Peyer's patch (tissue), 4 donors: ENCODE measurements around the gene PTH1R.

ENCODE experiments used
- POLR2A ChIP-seq, 2 donors: fragments of 450-650 bp; IDR thresholded peaks; one replicate each; pipeline ENCODE4 v1.5.1; 2017; ENCODE audit warnings: antibody characterized with exemption in 2 of 2, mild to moderate bottlenecking in 2 of 2, moderate library complexity in 2 of 2
- TF ChIP-seq, protein P1 (sequence below), 6 experiments: fragments of 450-650 bp in 4 of 6; fragments of 200-600 bp in 2 of 6; sonication (generic) in 1 of 6; IDR thresholded peaks; one replicate each; pipeline ENCODE4 v1.5.1; 2017 to 2019; ENCODE audit warnings: antibody characterized with exemption in 6 of 6, mild to moderate bottlenecking in 3 of 6, moderate library complexity in 1 of 6

DNA sequence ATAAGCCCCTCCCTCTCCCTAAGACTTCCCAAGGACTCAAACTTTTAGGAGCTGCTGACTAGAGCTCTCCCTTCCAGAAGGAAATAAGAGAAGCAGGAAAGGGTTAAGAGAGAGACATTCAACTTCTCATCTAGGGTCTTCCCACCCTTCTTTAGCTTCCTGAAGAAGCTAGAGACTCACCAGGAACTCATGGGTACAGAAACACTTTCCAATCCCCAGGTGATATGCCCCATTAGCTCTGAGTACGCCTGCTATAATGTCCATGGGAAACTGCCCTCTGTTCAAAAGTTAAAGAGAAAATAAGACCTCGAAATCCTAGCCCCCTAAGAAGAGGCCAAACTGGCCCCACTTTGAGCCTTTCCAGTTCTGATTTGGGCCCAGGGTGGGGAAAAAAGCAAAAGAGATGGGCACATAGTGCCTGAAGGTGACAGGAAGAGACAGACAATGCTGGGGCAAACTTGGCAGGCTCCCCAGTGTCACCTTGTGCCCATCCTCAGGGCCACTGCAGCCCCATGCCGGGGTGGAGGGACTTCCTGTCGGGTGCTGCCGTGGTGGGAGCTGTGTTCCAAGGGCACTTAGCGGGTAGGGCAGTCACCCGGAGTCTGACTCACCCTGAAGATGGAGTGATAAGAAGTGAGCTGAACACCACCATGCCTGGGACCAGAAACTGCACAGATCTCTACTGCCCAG is 69.5 kb downstream of the PTH1R start:
- TF ChIP-seq, protein P1, sequence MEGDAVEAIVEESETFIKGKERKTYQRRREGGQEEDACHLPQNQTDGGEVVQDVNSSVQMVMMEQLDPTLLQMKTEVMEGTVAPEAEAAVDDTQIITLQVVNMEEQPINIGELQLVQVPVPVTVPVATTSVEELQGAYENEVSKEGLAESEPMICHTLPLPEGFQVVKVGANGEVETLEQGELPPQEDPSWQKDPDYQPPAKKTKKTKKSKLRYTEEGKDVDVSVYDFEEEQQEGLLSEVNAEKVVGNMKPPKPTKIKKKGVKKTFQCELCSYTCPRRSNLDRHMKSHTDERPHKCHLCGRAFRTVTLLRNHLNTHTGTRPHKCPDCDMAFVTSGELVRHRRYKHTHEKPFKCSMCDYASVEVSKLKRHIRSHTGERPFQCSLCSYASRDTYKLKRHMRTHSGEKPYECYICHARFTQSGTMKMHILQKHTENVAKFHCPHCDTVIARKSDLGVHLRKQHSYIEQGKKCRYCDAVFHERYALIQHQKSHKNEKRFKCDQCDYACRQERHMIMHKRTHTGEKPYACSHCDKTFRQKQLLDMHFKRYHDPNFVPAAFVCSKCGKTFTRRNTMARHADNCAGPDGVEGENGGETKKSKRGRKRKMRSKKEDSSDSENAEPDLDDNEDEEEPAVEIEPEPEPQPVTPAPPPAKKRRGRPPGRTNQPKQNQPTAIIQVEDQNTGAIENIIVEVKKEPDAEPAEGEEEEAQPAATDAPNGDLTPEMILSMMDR (IDR thresholded peaks at IDR 0.05) = no peak
- TF ChIP-seq POLR2A (IDR thresholded peaks at IDR 0.05) = peak in 1 of 2 donors; percentile 26
